ENCODE results near the gene GATD1. TPM values are rescaled to one million over a fixed set of nuclear protein-coding genes. Genes with fewer than 3 reads are reported as not detected.

The GATD1 gene
- total and polyA plus RNA-seq, 9 of the 15 experiments (the other 6 are each of a cell fraction or from before 2014, with no cell fraction given), result 2.8 to 144 (median 36.9) TPM

DNA sequence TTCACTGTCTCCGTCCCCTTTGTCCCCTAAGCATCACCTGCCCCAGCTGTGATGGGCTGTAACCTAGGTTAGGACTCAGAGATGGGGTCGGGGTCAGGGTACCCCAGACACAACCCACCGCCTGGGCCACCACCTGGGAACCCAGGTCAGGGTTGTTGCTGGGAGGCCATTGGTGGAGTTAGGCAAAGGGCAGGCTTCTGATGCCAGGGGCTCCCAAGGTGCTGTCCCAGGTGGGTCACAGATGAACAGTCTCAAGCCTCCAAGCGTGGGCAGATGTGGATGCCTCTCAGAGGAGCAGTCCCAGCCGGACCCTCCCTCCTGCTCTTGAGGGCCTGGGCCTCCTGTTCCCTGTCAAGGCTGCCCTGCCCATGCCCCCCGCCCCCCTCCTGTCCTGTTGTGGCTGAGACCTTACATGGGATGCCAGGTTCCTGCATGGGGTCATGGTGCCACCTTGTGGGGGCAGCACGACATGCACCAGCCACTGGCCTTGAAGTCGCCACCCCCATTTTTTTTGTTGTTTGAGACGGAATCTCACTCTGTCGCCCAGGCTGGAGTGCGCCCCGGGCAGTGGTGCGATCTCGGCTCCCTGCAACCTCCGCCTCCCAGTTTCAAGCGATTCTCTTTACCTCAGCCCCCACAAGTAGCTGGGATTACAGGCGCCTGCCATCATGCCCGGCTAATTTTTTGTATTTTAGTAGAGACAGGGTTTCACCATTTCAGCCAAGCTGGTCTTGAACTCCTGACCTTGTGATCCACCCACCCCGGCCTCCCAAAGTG is 12.1 kb downstream of the GATD1 start (continued):
- TF ChIP-seq, protein P1, sequence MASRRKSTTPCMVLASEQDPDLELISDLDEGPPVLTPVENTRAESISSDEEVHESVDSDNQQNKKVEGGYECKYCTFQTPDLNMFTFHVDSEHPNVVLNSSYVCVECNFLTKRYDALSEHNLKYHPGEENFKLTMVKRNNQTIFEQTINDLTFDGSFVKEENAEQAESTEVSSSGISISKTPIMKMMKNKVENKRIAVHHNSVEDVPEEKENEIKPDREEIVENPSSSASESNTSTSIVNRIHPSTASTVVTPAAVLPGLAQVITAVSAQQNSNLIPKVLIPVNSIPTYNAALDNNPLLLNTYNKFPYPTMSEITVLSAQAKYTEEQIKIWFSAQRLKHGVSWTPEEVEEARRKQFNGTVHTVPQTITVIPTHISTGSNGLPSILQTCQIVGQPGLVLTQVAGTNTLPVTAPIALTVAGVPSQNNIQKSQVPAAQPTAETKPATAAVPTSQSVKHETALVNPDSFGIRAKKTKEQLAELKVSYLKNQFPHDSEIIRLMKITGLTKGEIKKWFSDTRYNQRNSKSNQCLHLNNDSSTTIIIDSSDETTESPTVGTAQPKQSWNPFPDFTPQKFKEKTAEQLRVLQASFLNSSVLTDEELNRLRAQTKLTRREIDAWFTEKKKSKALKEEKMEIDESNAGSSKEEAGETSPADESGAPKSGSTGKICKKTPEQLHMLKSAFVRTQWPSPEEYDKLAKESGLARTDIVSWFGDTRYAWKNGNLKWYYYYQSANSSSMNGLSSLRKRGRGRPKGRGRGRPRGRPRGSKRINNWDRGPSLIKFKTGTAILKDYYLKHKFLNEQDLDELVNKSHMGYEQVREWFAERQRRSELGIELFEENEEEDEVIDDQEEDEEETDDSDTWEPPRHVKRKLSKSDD (conservative IDR thresholded peaks at IDR 0.05; ENCODE audit: low read length), result no peak
- peak; percentile 26 for TF ChIP-seq FIP1L1 (IDR thresholded peaks at IDR 0.05; ENCODE audit: low read depth, low read length, poor library complexity, severe bottlenecking)
- TF ChIP-seq PHB (CRISPR knock-in tag; IDR thresholded peaks at IDR 0.05), result peak; percentile 51; the same call in 1 of the 2 replicates
- TF ChIP-seq SIRT6 (IDR thresholded peaks at IDR 0.05; ENCODE audit: low read depth, low read length), result peak; percentile 90
- TF ChIP-seq SAP30 (IDR thresholded peaks at IDR 0.05; ENCODE audit: borderline replicate concordance, insufficient read depth, low read depth, low read length, poor library complexity, severe bottlenecking), result no peak
- TF ChIP-seq, protein P2, sequence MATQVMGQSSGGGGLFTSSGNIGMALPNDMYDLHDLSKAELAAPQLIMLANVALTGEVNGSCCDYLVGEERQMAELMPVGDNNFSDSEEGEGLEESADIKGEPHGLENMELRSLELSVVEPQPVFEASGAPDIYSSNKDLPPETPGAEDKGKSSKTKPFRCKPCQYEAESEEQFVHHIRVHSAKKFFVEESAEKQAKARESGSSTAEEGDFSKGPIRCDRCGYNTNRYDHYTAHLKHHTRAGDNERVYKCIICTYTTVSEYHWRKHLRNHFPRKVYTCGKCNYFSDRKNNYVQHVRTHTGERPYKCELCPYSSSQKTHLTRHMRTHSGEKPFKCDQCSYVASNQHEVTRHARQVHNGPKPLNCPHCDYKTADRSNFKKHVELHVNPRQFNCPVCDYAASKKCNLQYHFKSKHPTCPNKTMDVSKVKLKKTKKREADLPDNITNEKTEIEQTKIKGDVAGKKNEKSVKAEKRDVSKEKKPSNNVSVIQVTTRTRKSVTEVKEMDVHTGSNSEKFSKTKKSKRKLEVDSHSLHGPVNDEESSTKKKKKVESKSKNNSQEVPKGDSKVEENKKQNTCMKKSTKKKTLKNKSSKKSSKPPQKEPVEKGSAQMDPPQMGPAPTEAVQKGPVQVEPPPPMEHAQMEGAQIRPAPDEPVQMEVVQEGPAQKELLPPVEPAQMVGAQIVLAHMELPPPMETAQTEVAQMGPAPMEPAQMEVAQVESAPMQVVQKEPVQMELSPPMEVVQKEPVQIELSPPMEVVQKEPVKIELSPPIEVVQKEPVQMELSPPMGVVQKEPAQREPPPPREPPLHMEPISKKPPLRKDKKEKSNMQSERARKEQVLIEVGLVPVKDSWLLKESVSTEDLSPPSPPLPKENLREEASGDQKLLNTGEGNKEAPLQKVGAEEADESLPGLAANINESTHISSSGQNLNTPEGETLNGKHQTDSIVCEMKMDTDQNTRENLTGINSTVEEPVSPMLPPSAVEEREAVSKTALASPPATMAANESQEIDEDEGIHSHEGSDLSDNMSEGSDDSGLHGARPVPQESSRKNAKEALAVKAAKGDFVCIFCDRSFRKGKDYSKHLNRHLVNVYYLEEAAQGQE (IDR thresholded peaks at IDR 0.05; ENCODE audit: borderline replicate concordance), result peak; percentile 23; the same call in 1 of the 2 replicates
- TF ChIP-seq, protein P2 (CRISPR knock-in tag; IDR thresholded peaks at IDR 0.05; ENCODE audit: low read depth), result no peak
- peak; percentile 80; the same call in 1 of the 2 replicates for TF ChIP-seq ILF3 (IDR thresholded peaks at IDR 0.05; ENCODE audit: borderline replicate concordance)
- TF ChIP-seq POLR2AphosphoS5 (IDR thresholded peaks at IDR 0.05; ENCODE audit: control insufficient read depth, insufficient read depth, low read depth, low read length), result peak; percentile 81; the same call in 1 of the 2 replicates
- peak; percentile 18; the same call in 1 of the 2 replicates for TF ChIP-seq STAG1 (CRISPR knock-in tag; IDR thresholded peaks at IDR 0.05; ENCODE audit: borderline replicate concordance)
- TF ChIP-seq NR2F6 (CRISPR knock-in tag; IDR thresholded peaks at IDR 0.05), result no peak
- no peak for TF ChIP-seq ZNF165 (CRISPR knock-in tag; IDR thresholded peaks at IDR 0.05; ENCODE audit: borderline replicate concordance)

All from K562 (cell line).